ENCODE results near the gene OR10H5.
"Not testable (repeated sequence)": the region's sequence is repeated elsewhere in the genome, so short reads cannot be mapped to it uniquely, and the experiment has no call there.

The OR10H5 gene

DNA sequence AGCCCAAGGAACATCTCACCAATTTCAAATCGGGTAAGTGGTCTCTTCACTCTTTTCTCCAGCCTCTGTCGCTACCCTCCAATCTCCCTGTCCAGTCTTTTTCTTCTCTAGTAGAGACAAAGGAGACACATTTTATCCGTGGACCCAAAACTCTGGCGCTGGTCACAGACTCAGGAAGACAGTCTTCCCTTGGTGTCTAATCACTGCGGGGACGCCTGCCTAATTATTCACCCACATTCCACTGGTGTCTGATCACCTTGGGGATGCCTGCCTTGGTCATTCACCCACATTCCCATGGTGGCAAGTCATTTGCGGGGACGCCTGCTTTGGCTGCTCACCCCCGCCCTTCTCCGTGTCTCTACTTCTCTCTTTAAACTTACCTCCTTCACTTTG is 41.8 kb downstream of the OR10H5 start:
- Histone ChIP-seq H3K4me1 (ENCODE audit: control insufficient read depth, low read length) (peaks cover 8% of the 10 kb centered on the region), H4K20me1 (ENCODE audit: control insufficient read depth, insufficient read depth, low read depth, low read length) (no peaks in the 10 kb centered on the region), H3K27ac (ENCODE audit: low read depth, low read length) (no peak overlapping the region), H3K9me3 (ENCODE audit: control insufficient read depth, insufficient read depth, low read length) (no peaks in the 10 kb centered on the region), H3K9me2 (replicated peaks; ENCODE audit: control insufficient read depth, low read length) (no peaks in the 10 kb centered on the region), H3K79me2 (ENCODE audit: control insufficient read depth, low read length) (no peaks in the 10 kb centered on the region), H3K4me2 (ENCODE audit: low read length) (no peak overlapping the region), H3K36me3 (ENCODE audit: control insufficient read depth, low read length) (no peaks in the 10 kb centered on the region), H3K4me3 (ENCODE audit: low read length) (no peak overlapping the region), H3F3A (ENCODE audit: control insufficient read depth, insufficient read depth) (no peaks in the 10 kb centered on the region), H3K27me3 (ENCODE audit: control insufficient read depth, low read length) (no peaks in the 10 kb centered on the region)
- TF ChIP-seq EZH2phosphoT487 (IDR thresholded peaks at IDR 0.05; ENCODE audit: borderline replicate concordance, low read length) = no peak
- TF ChIP-seq, protein P1, sequence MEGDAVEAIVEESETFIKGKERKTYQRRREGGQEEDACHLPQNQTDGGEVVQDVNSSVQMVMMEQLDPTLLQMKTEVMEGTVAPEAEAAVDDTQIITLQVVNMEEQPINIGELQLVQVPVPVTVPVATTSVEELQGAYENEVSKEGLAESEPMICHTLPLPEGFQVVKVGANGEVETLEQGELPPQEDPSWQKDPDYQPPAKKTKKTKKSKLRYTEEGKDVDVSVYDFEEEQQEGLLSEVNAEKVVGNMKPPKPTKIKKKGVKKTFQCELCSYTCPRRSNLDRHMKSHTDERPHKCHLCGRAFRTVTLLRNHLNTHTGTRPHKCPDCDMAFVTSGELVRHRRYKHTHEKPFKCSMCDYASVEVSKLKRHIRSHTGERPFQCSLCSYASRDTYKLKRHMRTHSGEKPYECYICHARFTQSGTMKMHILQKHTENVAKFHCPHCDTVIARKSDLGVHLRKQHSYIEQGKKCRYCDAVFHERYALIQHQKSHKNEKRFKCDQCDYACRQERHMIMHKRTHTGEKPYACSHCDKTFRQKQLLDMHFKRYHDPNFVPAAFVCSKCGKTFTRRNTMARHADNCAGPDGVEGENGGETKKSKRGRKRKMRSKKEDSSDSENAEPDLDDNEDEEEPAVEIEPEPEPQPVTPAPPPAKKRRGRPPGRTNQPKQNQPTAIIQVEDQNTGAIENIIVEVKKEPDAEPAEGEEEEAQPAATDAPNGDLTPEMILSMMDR (IDR thresholded peaks at IDR 0.05; ENCODE audit: low read depth, low read length, poor library complexity, severe bottlenecking) = no peak

DNA sequence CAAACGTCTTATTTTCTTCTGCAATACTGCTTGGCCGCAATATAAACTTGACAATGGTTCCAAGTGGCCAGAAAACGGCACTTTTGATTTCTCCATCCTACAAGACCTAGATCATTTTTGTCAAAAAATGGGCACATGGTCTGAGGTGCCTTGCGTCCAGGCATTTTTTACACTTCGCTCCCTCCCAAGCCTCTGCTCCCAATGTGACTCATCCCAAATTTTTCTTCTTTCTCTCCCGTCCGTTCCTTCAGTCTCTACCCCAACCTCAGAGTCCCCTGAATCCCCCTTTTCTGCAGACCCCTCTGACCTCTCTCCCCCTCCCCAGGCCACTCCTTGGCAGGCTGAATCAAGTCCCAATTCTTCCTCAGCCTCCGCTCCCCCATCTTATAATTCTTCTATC is 42.3 kb downstream of the OR10H5 start:
- H3K9me2 ChIP-seq (replicated peaks; ENCODE audit: control insufficient read depth, low read length) = no peaks in the 10 kb centered on the region
- H3K9me3 ChIP-seq (ENCODE audit: control insufficient read depth, insufficient read depth, low read length) = no peaks in the 10 kb centered on the region
- H3K4me3 ChIP-seq (ENCODE audit: low read length) = no peak overlapping the region
- no peaks in the 10 kb centered on the region for H3F3A ChIP-seq (ENCODE audit: control insufficient read depth, insufficient read depth)
- H3K27me3 ChIP-seq (ENCODE audit: control insufficient read depth, low read length) = no peaks in the 10 kb centered on the region
- no peak overlapping the region for H3K4me2 ChIP-seq (ENCODE audit: low read length)
- H3K36me3 ChIP-seq (ENCODE audit: control insufficient read depth, low read length) = no peaks in the 10 kb centered on the region
- no peaks in the 10 kb centered on the region for H4K20me1 ChIP-seq (ENCODE audit: control insufficient read depth, insufficient read depth, low read depth, low read length)
- H3K27ac ChIP-seq (ENCODE audit: low read depth, low read length) = no peak overlapping the region
- H3K4me1 ChIP-seq (ENCODE audit: control insufficient read depth, low read length) = peaks cover 8% of the 10 kb centered on the region
- TF ChIP-seq, protein P1 (IDR thresholded peaks at IDR 0.05; ENCODE audit: low read depth, low read length, poor library complexity, severe bottlenecking) = no peak
- no peak for TF ChIP-seq EZH2phosphoT487 (IDR thresholded peaks at IDR 0.05; ENCODE audit: borderline replicate concordance, low read length)
- H3K79me2 ChIP-seq (ENCODE audit: control insufficient read depth, low read length) = no peaks in the 10 kb centered on the region

DNA sequence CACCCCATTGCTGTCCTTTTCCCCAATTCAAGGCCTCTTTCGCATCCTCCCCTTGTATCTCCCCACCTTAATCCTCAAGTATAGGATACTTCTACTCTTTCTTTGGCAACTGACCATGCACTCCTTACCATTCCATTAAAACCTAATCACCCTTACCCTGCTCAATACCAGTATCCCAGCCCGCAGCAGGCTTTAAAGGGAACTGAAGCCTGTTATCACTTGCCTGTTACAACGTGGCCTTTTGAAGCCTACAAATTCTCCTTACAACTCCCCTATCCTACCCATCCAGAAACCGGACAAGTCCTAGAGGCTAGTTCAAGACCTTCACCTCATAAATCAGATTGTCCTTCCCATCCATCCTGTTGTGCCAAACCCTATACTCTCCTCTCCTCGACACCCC is 44.2 kb downstream of the OR10H5 start:
- Histone ChIP-seq H3K36me3 (ENCODE audit: control insufficient read depth, low read length) (peaks cover 4% of the 10 kb centered on the region; the same call in 1 of the 2 replicates), H3K27ac (ENCODE audit: low read depth, low read length) (no peak overlapping the region), H3K4me2 (ENCODE audit: low read length) (no peak overlapping the region), H3K9me2 (replicated peaks; ENCODE audit: control insufficient read depth, low read length) (no peaks in the 10 kb centered on the region), H3K79me2 (ENCODE audit: control insufficient read depth, low read length) (no peaks in the 10 kb centered on the region), H3K4me3 (ENCODE audit: low read length) (no peak overlapping the region), H3K27me3 (ENCODE audit: control insufficient read depth, low read length) (no peaks in the 10 kb centered on the region), H3F3A (ENCODE audit: control insufficient read depth, insufficient read depth) (peaks cover 4% of the 10 kb centered on the region), H3K9me3 (ENCODE audit: control insufficient read depth, insufficient read depth, low read length) (no peaks in the 10 kb centered on the region), H4K20me1 (ENCODE audit: control insufficient read depth, insufficient read depth, low read depth, low read length) (no peaks in the 10 kb centered on the region), H3K4me1 (ENCODE audit: control insufficient read depth, low read length) (peaks cover 18% of the 10 kb centered on the region)
- TF ChIP-seq, protein P1 (IDR thresholded peaks at IDR 0.05; ENCODE audit: low read depth, low read length, poor library complexity, severe bottlenecking) = no peak
- no peak for TF ChIP-seq EZH2phosphoT487 (IDR thresholded peaks at IDR 0.05; ENCODE audit: borderline replicate concordance, low read length)

DNA sequence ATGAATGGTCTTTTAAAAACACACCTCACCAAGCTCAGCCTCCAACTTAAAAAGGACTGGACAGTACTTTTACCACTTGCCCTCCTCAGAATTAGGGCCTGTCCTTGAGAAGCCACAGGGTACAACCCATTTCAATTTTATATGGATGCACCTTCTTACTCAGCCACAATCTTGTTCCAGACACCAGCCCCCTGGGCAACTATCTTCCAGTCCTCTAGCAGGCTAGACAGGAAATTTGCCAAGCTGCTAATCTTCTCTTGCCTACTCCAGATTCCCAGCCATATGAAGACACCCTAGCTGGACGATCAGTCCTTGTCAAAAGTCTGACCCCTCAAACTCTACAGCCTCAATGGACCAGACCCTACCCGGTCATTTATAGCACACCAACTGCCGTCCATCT is 46.8 kb downstream of the OR10H5 start:
- not testable (repeated sequence) for H3K9me2 ChIP-seq (replicated peaks; ENCODE audit: control insufficient read depth, low read length); H4K20me1 ChIP-seq (ENCODE audit: control insufficient read depth, insufficient read depth, low read depth, low read length); H3K27me3 ChIP-seq (ENCODE audit: control insufficient read depth, low read length); H3F3A ChIP-seq (ENCODE audit: control insufficient read depth, insufficient read depth); H3K4me3 ChIP-seq (ENCODE audit: low read length); H3K36me3 ChIP-seq (ENCODE audit: control insufficient read depth, low read length); H3K9me3 ChIP-seq (ENCODE audit: control insufficient read depth, insufficient read depth, low read length); H3K27ac ChIP-seq (ENCODE audit: low read depth, low read length); H3K4me2 ChIP-seq (ENCODE audit: low read length); H3K79me2 ChIP-seq (ENCODE audit: control insufficient read depth, low read length)
- peaks cover 15% of the 10 kb centered on the region for H3K4me1 ChIP-seq (ENCODE audit: control insufficient read depth, low read length)

DNA sequence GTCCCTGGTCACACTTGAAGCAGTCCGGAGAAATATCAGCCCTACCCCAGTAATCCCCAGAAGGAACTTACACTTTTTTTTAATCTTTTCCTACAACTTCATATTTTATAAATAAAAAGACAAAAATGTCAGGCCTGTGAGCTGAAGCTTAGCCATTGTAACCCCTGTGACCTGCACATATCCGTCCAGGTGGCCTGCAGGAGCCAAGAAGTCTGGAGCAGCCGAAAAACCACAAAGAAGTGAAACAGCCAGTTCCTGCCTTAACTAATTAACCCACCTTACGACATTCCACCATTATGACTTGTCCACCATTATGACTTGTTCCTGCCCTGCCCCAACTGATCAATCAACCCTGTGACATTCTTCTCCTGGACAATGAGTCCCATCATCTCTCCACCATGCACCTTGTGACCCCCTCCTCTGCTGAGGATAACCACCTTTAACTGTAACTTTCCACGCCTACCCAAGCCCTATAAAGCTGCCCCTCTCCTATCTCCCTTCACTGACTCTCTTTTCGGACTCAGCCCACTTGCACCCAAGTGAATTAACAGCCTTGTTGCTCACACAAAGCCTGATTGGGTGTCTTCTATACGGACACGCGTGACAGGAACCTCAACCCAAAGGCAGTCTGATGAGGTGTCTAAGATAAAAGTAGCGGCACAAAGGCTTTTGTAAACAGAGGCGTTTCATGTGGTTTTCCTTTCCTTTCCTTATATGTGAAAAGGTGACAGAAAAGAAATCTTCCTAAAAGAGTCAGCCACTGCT is 48.3 kb downstream of the OR10H5 start:
- H3K27me3 ChIP-seq (ENCODE audit: control insufficient read depth, low read length); H3K79me2 ChIP-seq (ENCODE audit: control insufficient read depth, low read length); H3K9me3 ChIP-seq (ENCODE audit: control insufficient read depth, insufficient read depth, low read length); H4K20me1 ChIP-seq (ENCODE audit: control insufficient read depth, insufficient read depth, low read depth, low read length); H3K36me3 ChIP-seq (ENCODE audit: control insufficient read depth, low read length); H3K9me2 ChIP-seq (replicated peaks; ENCODE audit: control insufficient read depth, low read length); H3F3A ChIP-seq (ENCODE audit: control insufficient read depth, insufficient read depth): not testable (repeated sequence)
- H3K4me3 ChIP-seq (ENCODE audit: low read length) = peak overlapping the region; percentile 88
- peak overlapping the region; percentile 94 for H3K4me2 ChIP-seq (ENCODE audit: low read length)
- peak overlapping the region; percentile 86 for H3K27ac ChIP-seq (ENCODE audit: low read depth, low read length)
- peaks cover 15% of the 10 kb centered on the region for H3K4me1 ChIP-seq (ENCODE audit: control insufficient read depth, low read length)

Measured in DOHH2 (cell line).